NCI-H2171 (cell line): ENCODE data around the gene DTWD2.
"Not testable (repeated sequence)": the region's sequence is repeated elsewhere in the genome, so short reads cannot be mapped to it uniquely, and the experiment has no call there.

Experiments
- DNase-seq: peaks from one replicate; lab custom pipeline; 2025; lab: John Stamatoyannopoulos, UW

The DTWD2 gene

GRCh38 chr5:118950354-118950753 is 38.0 kb downstream of the DTWD2 start:
- DNase-seq = not testable (repeated sequence)

GRCh38 chr5:118946138-118946800 is 42.1 kb downstream of the DTWD2 start:
- no peak for DNase-seq

GRCh38 chr5:118937393-118938061 is 50.8 kb downstream of the DTWD2 start:
- DNase-seq = no peak

GRCh38 chr5:118933703-118934102 is 54.6 kb downstream of the DTWD2 start:
- DNase-seq = no peak

GRCh38 chr5:118931564-118931963 is 56.8 kb downstream of the DTWD2 start:
- DNase-seq = no peak

GRCh38 chr5:118924006-118924389 is 64.3 kb downstream of the DTWD2 start:
- no peak for DNase-seq

- DNase-seq = no peak
Measured at GRCh38 chr5:118923295-118924005, 64.9 kb downstream of the DTWD2 start.

GRCh38 chr5:118921866-118922265 is 66.5 kb downstream of the DTWD2 start:
- DNase-seq = no peak

- no peak for DNase-seq
Measured at GRCh38 chr5:118919016-118919415, 69.3 kb downstream of the DTWD2 start.

GRCh38 chr5:118918232-118918631 is 70.1 kb downstream of the DTWD2 start:
- no peak for DNase-seq

- not testable (repeated sequence) for DNase-seq
Measured at GRCh38 chr5:118907536-118907935, 80.8 kb downstream of the DTWD2 start.

GRCh38 chr5:118906947-118907346 is 81.4 kb downstream of the DTWD2 start:
- no peak for DNase-seq

GRCh38 chr5:118905196-118905595 is 83.2 kb downstream of the DTWD2 start:
- DNase-seq = no peak

- no peak for DNase-seq
Measured at GRCh38 chr5:118902656-118903438, 85.5 kb downstream of the DTWD2 start.

GRCh38 chr5:118894709-118895108 is 93.6 kb downstream of the DTWD2 start:
- DNase-seq = no peak

- peak; percentile 19 for DNase-seq
Measured at GRCh38 chr5:118891252-118891651, 97.1 kb downstream of the DTWD2 start.

GRCh38 chr5:118889165-118889564 is 99.2 kb downstream of the DTWD2 start:
- DNase-seq = no peak

- DNase-seq = no peak
Measured at GRCh38 chr5:118888556-118888955, 99.8 kb downstream of the DTWD2 start.

- no peak for DNase-seq
Measured at GRCh38 chr5:118883362-118883761, 105.0 kb downstream of the DTWD2 start.

- DNase-seq = no peak
Measured at GRCh38 chr5:118882666-118883065, 105.7 kb downstream of the DTWD2 start.

- DNase-seq = not testable (repeated sequence)
Measured at GRCh38 chr5:118876852-118877251, 111.5 kb downstream of the DTWD2 start.

- DNase-seq = no peak
Measured at GRCh38 chr5:118875131-118875530, 113.2 kb downstream of the DTWD2 start.
